Keratinocyte (primary cell): ENCODE data around the gene GUCY1A1.

Experiments
- EZH2 ChIP-seq: IDR thresholded peaks from one replicate; pipeline ENCODE4 v1.6.1; 2012; ENCODE audit warnings: inconsistent platforms, mild to moderate bottlenecking, low read length, moderate library complexity
- TF ChIP-seq, protein P1 (sequence below), 3 experiments: IDR thresholded peaks in 1 of 3; conservative IDR thresholded peaks in 1 of 3; optimal IDR thresholded peaks in 1 of 3; 2 replicates in 2 of 3; 3 replicates in 1 of 3; pipeline versions ENCODE3 to v1.5.1; 2011; ENCODE audit warnings: low read length in 3 of 3, mild to moderate bottlenecking in 3 of 3, moderate library complexity in 2 of 3, control low read depth in 1 of 3, inconsistent platforms in 1 of 3; ENCODE audit not compliant: insufficient read depth in 2 of 3; ENCODE audit errors: extremely low read depth in 1 of 3

DNA sequence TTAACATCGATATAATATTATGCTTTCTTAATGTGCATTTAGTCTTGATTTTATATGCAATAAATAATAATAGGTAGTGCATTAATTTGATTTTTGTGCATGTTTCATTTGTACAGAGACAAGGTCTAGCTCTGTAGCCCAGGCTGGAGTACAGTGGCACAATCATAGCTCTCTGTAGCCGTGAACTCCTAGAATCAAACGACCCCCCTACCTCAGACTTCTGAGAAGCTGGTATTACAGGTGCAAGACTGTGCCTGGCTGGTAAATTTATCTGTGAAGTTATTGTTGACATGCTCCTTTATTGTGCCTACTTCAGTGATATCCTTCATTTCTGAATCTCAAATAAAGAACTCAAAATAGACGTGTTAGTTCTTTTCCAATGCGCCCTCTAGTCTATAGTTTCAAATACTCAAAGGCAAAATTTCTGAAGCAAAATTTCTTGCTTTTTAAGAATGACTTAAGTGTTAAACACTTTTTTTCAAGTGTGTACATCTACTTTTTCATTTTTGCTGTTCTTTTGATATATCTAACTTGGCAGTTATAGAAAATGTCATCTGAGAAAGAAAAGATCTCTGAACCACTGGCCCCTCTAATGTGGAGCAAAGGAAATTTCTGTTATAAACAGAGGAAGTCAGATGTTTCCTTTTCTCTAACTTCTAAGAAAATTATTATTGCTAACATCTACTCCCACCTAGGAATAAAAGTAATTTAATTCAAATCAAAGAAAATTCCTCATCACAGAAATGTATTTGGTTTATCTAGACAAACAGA, 28.3 kb upstream of the GUCY1A1 start:
- TF ChIP-seq, protein P1, sequence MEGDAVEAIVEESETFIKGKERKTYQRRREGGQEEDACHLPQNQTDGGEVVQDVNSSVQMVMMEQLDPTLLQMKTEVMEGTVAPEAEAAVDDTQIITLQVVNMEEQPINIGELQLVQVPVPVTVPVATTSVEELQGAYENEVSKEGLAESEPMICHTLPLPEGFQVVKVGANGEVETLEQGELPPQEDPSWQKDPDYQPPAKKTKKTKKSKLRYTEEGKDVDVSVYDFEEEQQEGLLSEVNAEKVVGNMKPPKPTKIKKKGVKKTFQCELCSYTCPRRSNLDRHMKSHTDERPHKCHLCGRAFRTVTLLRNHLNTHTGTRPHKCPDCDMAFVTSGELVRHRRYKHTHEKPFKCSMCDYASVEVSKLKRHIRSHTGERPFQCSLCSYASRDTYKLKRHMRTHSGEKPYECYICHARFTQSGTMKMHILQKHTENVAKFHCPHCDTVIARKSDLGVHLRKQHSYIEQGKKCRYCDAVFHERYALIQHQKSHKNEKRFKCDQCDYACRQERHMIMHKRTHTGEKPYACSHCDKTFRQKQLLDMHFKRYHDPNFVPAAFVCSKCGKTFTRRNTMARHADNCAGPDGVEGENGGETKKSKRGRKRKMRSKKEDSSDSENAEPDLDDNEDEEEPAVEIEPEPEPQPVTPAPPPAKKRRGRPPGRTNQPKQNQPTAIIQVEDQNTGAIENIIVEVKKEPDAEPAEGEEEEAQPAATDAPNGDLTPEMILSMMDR (optimal IDR thresholded peaks at IDR 0.05 in 1 of 3, IDR thresholded peaks at IDR 0.05 in 1 of 3, conservative IDR thresholded peaks at IDR 0.05 in 1 of 3; ENCODE audit: extremely low read depth in 1 of 3, insufficient read depth in 2 of 3, low read length in 3 of 3): no peak
- no peak for TF ChIP-seq EZH2
